Right hindlimb (tissue), 1 donor: ENCODE data around the gene HBB.

Source experiments
- DNase-seq: peaks from one replicate; pipeline ENCODE4 v3.0.0-alpha.2; 2018

HBB gene

GRCh38 chr11:5246772-5247471 lies 20.1 kb upstream of the HBB start:
- DNase-seq: no peak

- DNase-seq: no peak
Observed at GRCh38 chr11:5245155-5245554, 18.3 kb upstream of the HBB start.

DNA sequence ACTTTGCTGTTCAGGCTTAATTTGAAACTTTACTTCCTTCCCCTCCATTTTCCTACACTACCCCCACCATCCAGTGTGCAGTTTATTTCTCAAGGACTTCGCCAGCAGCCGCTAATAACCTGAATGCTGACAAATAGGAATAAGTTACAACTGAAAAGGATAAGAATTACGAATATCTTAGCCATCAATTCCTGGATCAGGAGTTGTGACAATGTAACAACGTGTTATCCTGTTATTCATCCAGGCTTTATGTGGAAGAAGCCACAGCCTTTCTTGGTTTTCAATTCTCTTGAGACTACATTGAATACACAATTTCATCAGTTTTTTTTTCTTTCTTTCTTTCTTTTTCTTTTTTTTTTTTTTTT lies 16.9 kb upstream of the HBB start:
- no peak for DNase-seq

GRCh38 chr11:5242933-5243815 lies 16.3 kb upstream of the HBB start:
- DNase-seq: no peak

DNA sequence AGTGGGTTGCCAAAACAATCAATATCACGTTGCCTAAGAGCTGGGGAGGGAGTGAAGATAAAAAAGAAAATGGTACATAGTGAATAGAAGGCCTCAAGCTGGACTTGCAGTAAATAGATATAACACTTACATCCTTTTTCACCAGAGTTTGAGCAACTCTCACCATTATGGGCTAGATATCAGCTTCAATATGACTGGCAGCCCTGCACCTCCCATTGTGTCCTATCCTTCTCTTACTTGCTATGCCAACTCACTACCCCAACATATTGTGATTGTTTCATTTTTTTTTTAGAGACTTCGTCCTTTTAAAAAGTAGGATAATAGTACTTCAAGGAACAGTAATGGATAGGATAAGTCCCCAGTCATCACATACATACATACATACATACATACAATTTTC lies 15.3 kb upstream of the HBB start:
- no peak for DNase-seq

DNA sequence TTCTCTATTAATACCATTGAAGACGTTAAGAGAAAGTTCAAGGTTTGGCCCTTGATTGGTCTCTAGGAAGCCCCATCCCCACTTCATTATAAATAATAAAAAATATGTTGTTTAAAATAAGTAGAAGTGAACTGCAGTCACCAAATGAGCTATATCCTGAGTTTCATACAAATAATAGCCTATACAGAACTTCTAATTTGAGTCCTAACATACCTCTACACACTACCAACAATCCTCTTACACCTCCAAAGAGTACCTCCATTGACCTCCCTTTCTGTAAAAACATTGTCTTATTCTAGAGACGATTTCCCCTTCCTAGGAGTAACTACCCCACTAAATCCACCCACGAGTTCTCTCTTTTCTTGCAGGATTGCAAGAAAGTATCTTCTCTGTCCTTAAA lies 14.6 kb upstream of the HBB start:
- no peak for DNase-seq

GRCh38 chr11:5240458-5240857 lies 13.6 kb upstream of the HBB start:
- no peak for DNase-seq

GRCh38 chr11:5240056-5240455 lies 13.2 kb upstream of the HBB start:
- no peak for DNase-seq

DNA sequence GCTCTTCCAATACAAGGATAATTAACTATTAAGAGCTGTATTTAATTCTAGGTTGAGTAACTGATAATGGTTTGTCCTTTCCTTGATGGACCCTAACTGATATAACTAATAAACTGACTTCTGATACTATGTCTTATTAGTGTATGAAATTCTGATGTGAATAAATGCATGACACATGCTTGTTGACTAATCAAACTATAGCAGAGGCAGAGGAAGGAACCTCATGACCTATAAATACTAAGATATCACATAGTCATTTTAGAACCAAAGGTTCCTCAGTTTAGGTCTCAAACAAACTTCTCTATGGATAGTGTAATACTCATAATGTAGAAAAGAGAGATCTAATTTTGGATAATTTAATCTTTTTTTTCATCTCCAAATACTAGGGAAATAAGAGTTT lies 12.2 kb upstream of the HBB start:
- DNase-seq: no peak

DNA sequence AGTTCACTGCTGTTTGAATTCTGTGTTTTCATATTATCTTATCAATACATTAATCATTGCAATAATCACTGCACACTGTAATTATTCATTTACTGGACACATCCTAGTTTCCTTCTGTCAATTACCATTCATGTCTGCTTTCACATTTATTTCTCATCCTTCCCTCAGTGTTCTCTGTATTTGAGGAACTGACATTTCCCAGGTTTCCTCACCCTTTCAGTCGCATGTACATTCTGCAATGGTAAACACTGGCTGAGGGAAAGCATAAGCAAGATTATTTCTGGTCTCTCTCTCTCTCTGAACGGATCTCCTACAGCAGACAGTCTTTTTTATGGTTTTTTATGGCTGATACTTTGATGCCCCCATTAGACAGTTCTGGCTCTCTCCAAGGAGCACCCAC lies 11.6 kb upstream of the HBB start:
- no peak for DNase-seq

GRCh38 chr11:5237420-5237819 lies 10.5 kb upstream of the HBB start:
- no peak for DNase-seq

- DNase-seq: no peak
Observed at GRCh38 chr11:5235364-5236095, 8.7 kb upstream of the HBB start.

GRCh38 chr11:5234381-5234834 lies 7.5 kb upstream of the HBB start, which contains the start of gene HBD:
Gene HBD (minus strand): TSS chr11:5234483. CDS start chr11:5234433, 50 bp downstream.
- no peak for DNase-seq

GRCh38 chr11:5233307-5233706 lies 6.4 kb upstream of the HBB start:
- DNase-seq: no peak

- no peak for DNase-seq
Observed at GRCh38 chr11:5232821-5233220, 6.0 kb upstream of the HBB start.

DNA sequence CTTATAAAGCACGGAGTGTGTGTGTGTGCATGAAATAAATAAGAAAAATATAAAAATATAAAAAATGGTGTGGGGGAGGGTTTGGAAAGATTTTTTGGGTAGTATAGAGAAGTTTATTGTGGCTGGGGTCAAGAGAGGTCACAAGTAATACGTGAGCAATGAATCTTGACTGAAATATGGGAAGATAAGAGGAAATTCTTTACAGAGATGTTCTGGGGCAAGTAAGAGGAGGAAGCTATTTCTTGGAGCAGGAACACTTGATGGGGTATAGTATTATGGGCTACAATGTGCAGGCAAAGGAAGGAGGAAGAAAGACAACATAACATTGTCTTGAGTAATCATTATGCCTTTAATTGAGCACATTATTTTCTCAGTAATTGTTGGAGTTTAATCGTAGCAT lies 5.3 kb upstream of the HBB start:
- DNase-seq: no peak

GRCh38 chr11:5231111-5231510 lies 4.2 kb upstream of the HBB start:
- DNase-seq: no peak

DNA sequence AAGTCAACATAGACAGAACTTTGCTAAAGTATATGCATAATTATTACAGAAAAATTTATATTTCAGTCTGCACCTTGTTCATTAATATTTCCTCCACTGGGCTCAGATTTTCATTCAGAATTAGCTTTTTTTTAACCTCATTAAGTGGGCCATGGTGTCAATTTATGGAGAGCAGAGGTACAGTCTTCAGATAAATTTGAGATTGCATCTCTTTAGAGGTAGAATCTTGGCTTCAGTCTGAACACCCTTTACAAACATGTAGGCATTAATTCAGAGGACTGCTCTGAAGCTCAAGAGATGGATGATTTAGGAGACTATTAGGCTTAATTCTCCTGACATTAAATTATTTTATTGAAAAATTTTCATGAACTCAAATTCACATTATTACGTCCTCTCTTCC lies 3.4 kb upstream of the HBB start:
- DNase-seq: no peak

DNA sequence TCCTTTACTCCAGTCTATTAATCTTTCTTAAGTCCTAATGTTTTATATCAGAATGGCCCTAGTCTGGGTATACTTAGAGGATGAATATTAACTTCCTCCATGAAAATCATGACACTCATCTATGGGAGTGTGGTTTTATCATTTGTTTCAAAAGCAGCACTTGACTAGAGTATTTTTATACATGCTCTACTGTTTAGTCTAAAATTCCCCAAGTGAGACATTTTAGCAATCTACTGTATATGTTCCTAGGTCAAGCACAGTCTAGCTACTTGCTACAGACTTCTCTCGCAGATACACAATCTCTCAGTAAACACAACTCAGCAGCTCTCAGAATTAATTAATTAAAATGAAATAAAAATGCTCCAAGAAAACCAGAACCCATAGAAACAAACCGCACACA lies 2.9 kb upstream of the HBB start:
- DNase-seq: no peak

DNA sequence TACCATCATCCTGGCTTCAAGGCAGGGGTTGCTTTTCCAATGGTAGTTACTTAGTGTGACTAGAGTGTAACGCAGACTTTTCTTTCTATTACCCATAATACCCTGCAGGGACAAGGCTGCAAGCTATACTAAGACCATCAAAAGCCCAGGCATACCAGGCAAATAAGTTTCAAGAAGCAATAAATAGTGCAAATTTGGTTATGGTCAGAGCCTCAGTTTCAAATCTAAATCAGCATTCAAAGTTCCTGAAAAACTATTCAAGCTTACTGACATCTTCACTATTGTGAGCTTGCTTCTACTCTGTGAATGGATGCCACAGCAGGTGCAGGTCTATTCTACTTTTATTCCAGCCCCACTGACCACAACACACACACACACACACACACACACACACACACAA lies 2.5 kb upstream of the HBB start:
- no peak for DNase-seq

DNA sequence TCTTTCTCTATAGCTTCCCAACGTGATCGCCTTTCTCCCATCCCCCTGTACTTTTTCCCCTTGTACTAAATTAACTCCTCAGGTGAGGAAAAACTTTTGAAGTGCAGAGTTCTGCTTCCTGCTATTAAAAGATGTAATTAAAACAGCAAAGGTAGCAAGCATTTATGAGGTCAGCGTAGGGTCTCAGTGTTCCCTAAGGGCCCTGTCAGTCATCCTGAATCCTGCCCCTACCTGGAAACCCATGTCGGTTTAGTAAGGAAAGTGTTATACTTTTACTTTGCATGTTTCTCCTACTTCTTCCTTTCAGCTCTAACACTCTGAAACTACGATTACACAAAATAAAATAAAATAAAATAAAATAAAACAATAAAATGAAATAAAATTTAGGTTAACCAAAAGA lies 1.3 kb upstream of the HBB start:
- DNase-seq: no peak

DNA sequence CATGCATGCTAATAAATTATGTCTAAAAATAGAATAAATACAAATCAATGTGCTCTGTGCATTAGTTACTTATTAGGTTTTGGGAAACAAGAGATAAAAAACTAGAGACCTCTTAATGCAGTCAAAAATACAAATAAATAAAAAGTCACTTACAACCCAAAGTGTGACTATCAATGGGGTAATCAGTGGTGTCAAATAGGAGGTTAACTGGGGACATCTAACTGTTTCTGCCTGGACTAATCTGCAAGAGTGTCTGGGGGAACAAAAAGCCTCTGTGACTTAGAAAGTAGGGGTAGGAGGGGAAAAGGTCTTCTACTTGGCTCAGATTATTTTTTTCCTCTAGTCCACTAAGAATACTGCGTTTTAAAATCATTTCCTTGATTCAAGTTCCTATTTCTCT lies 810 bp upstream of the HBB start:
- no peak for DNase-seq

DNA sequence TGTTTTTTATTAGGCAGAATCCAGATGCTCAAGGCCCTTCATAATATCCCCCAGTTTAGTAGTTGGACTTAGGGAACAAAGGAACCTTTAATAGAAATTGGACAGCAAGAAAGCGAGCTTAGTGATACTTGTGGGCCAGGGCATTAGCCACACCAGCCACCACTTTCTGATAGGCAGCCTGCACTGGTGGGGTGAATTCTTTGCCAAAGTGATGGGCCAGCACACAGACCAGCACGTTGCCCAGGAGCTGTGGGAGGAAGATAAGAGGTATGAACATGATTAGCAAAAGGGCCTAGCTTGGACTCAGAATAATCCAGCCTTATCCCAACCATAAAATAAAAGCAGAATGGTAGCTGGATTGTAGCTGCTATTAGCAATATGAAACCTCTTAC lies 1.4 kb downstream of the HBB start:
- no peak for DNase-seq
